Coronary artery (tissue), 2 donors: ENCODE data around the gene ERICH4.
"Not testable (repeated sequence)": the region's sequence is repeated elsewhere in the genome, so short reads cannot be mapped to it uniquely, and the experiment has no call there.

Source experiments
- DNase-seq: peaks from one replicate; pipeline ENCODE4 v3.0.0-alpha.2; 2017; ENCODE audit warnings: low spot score
- H3K27ac ChIP-seq, 2 donors: fragments of 200-600 bp; sonication (generic); one replicate each; pipeline ENCODE4 v1.5.1; 2016 to 2019
- H3K4me3 ChIP-seq: fragments of 200-600 bp; sonication (generic); 2 replicates; pipeline ENCODE4 v1.5.1; 2016; ENCODE audit warnings: mild to moderate bottlenecking, moderate library complexity
- CTCF ChIP-seq: fragments of 200-600 bp; sonication (generic); IDR thresholded peaks from one replicate; pipeline ENCODE4 v1.5.1; 2019; ENCODE audit warnings: antibody characterized with exemption

ERICH4 gene

GRCh38 chr19:41428481-41428859 is 14.5 kb upstream of the ERICH4 start:
- peak overlapping the region; percentile 55 to 89 for H3K27ac ChIP-seq
- TF ChIP-seq CTCF = no peak
- no peak for DNase-seq
- H3K4me3 ChIP-seq = peak overlapping the region; percentile 71

GRCh38 chr19:41430922-41431321 is 12.0 kb upstream of the ERICH4 start:
- Histone ChIP-seq H3K27ac (no peak overlapping the region), H3K4me3 (no peak overlapping the region)
- no peak for TF ChIP-seq CTCF
- DNase-seq = no peak

- TF ChIP-seq CTCF = no peak
- Histone ChIP-seq H3K27ac (no peak overlapping the region), H3K4me3 (no peak overlapping the region)
- DNase-seq = no peak
Measured at GRCh38 chr19:41431426-41432386, 11.2 kb upstream of the ERICH4 start.

GRCh38 chr19:41433171-41433570 is 9.8 kb upstream of the ERICH4 start:
- no peak for TF ChIP-seq CTCF
- no peak overlapping the region for H3K4me3 ChIP-seq
- no peak overlapping the region for H3K27ac ChIP-seq
- no peak for DNase-seq

GRCh38 chr19:41434450-41434849 is 8.5 kb upstream of the ERICH4 start:
- no peak overlapping the region for H3K4me3 ChIP-seq
- H3K27ac ChIP-seq = no peak overlapping the region
- no peak for TF ChIP-seq CTCF
- DNase-seq = no peak

- not testable (repeated sequence) for H3K27ac ChIP-seq, H3K4me3 ChIP-seq, DNase-seq
Measured at GRCh38 chr19:41435376-41435775, 7.6 kb upstream of the ERICH4 start.

GRCh38 chr19:41435936-41436673 is 6.9 kb upstream of the ERICH4 start:
- H3K4me3 ChIP-seq = no peak overlapping the region
- DNase-seq = no peak
- no peak overlapping the region for H3K27ac ChIP-seq
- no peak for TF ChIP-seq CTCF
